ENCODE measurements around the gene SLC16A12. TPM values are rescaled to one million over a fixed set of nuclear protein-coding genes. Genes with fewer than 3 reads are reported as not detected.

The SLC16A12 gene
- polyA plus RNA-seq, 1 donor (not counting 4 experiments of a cell fraction or from before 2014, with no cell fraction given) = 0.10 TPM

DNA sequence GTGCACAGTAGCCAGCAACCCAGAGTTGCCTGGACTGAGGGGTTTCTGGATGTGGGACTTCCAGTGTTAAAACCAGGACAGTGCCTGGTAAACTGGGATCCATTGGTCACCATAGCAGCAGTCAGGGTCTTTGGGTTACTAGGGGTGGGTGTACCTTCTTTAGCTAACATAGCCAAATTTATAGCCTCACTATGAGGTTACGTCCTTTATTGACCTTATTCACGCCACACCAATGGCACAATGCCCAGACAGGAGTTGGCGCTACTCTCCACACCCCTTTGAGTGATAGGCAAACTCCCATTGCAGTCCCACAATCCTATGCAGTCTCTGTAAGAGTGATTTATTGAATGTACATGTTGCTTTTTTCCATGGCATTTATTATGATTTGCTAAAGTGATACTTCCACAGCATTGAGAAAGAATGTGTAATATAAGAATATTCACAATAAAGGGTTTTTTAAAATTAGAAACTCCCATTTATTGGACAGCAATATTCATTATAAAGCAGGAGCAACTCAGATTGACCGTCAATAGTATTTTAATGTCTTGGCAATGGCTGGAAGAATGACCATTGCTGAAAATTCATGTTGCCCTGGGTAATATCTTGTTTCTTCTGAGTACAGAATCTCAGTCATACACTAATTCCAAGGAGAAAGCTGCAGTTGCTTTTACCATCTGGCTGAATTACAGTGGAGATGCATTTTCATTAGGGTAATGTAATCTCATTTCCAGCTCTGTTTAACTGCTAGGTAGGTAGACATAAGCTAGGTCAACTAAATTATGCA lies 95.0 kb downstream of the SLC16A12 start:
- no peaks in the 10 kb centered on the region for H3K36me3 ChIP-seq (ENCODE audit: control insufficient read depth in 2 of 2, extremely low read depth in 1 of 2, insufficient read depth in 2 of 2, low read length in 2 of 2)
- DNase-seq (ENCODE audit: low read depth, low spot score) = no peak
- H3K9me3 ChIP-seq (ENCODE audit: control insufficient read depth, low read depth, low read length) = no peaks in the 10 kb centered on the region
- TF ChIP-seq, protein P1, sequence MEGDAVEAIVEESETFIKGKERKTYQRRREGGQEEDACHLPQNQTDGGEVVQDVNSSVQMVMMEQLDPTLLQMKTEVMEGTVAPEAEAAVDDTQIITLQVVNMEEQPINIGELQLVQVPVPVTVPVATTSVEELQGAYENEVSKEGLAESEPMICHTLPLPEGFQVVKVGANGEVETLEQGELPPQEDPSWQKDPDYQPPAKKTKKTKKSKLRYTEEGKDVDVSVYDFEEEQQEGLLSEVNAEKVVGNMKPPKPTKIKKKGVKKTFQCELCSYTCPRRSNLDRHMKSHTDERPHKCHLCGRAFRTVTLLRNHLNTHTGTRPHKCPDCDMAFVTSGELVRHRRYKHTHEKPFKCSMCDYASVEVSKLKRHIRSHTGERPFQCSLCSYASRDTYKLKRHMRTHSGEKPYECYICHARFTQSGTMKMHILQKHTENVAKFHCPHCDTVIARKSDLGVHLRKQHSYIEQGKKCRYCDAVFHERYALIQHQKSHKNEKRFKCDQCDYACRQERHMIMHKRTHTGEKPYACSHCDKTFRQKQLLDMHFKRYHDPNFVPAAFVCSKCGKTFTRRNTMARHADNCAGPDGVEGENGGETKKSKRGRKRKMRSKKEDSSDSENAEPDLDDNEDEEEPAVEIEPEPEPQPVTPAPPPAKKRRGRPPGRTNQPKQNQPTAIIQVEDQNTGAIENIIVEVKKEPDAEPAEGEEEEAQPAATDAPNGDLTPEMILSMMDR (optimal IDR thresholded peaks at IDR 0.05 in 1 of 3, IDR thresholded peaks at IDR 0.05 in 1 of 3, conservative IDR thresholded peaks at IDR 0.05 in 1 of 3; ENCODE audit: extremely low read depth in 1 of 3, insufficient read depth in 2 of 3, low read length in 3 of 3) = no peak
- TF ChIP-seq EZH2 (IDR thresholded peaks at IDR 0.05; ENCODE audit: low read length) = no peak
- dilution Hi-C loops (cut with MboI; ENCODE audit: extremely low pct_ligation_motif_present, low sequenced_read_pairs) = no loop called here
- H3K4me2 ChIP-seq (ENCODE audit: control insufficient read depth, extremely low read depth, insufficient read depth, low read depth, low read length) = no peak overlapping the region
- no peak overlapping the region for H3K9ac ChIP-seq (ENCODE audit: control insufficient read depth, extremely low read depth, insufficient read depth, low read length)
- no peaks in the 10 kb centered on the region for H4K20me1 ChIP-seq (ENCODE audit: control insufficient read depth, extremely low read depth, insufficient read depth, low read length)
- no peak overlapping the region for H3K4me3 ChIP-seq (ENCODE audit: control insufficient read depth in 2 of 3, extremely low read depth in 1 of 3, insufficient read depth in 2 of 3, low read depth in 1 of 3, low read length in 3 of 3)
- no peaks in the 10 kb centered on the region for H3K79me2 ChIP-seq (ENCODE audit: control insufficient read depth, insufficient read depth, low read length)
- H3K9me1 ChIP-seq (ENCODE audit: control insufficient read depth, extremely low read depth, insufficient read depth, low read length) = no peaks in the 10 kb centered on the region
- no peak overlapping the region for H2AFZ ChIP-seq (ENCODE audit: control insufficient read depth, low read length)
- FAIRE-seq = no peak
- H3K27me3 ChIP-seq (ENCODE audit: control insufficient read depth, extremely low read depth, insufficient read depth, low read length) = no peaks in the 10 kb centered on the region
- no peaks in the 10 kb centered on the region for H3K4me1 ChIP-seq (ENCODE audit: control insufficient read depth, extremely low read depth, insufficient read depth, low read length)
- H3K27ac ChIP-seq (ENCODE audit: control insufficient read depth, insufficient read depth, low read length) = no peak overlapping the region

DNA sequence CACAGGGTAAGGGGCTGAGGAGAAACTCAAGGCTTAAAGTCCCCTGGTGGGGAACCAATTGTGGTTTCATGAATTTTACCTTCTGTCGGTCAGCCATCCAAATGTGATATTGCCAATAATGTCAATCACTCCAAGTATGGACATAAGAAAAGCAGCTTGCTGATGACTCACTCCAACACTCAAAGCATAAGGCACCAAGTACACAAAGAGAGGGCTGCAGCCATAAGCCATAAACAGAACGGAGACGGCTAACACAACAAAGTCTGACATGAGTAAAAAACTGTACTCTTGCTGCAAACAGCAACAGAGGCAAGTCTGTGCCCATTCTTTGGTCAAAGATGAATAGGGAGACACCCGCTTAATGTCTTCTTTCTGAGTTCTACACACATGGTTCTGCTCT lies 96.9 kb downstream of the SLC16A12 start:
- Histone ChIP-seq H3K9ac (ENCODE audit: control insufficient read depth, extremely low read depth, insufficient read depth, low read length) (no peak overlapping the region), H3K27me3 (ENCODE audit: control insufficient read depth, extremely low read depth, insufficient read depth, low read length) (no peaks in the 10 kb centered on the region), H3K4me2 (ENCODE audit: control insufficient read depth, extremely low read depth, insufficient read depth, low read depth, low read length) (no peak overlapping the region), H3K9me1 (ENCODE audit: control insufficient read depth, extremely low read depth, insufficient read depth, low read length) (no peaks in the 10 kb centered on the region), H3K27ac (ENCODE audit: control insufficient read depth, insufficient read depth, low read length) (no peak overlapping the region), H4K20me1 (ENCODE audit: control insufficient read depth, extremely low read depth, insufficient read depth, low read length) (no peaks in the 10 kb centered on the region), H3K4me1 (ENCODE audit: control insufficient read depth, extremely low read depth, insufficient read depth, low read length) (no peaks in the 10 kb centered on the region), H3K36me3 (ENCODE audit: control insufficient read depth in 2 of 2, extremely low read depth in 1 of 2, insufficient read depth in 2 of 2, low read length in 2 of 2) (no peaks in the 10 kb centered on the region), H3K79me2 (ENCODE audit: control insufficient read depth, insufficient read depth, low read length) (no peaks in the 10 kb centered on the region), H3K4me3 (ENCODE audit: control insufficient read depth in 2 of 3, extremely low read depth in 1 of 3, insufficient read depth in 2 of 3, low read depth in 1 of 3, low read length in 3 of 3) (no peak overlapping the region), H3K9me3 (ENCODE audit: control insufficient read depth, low read depth, low read length) (no peaks in the 10 kb centered on the region), H2AFZ (ENCODE audit: control insufficient read depth, low read length) (no peak overlapping the region)
- DNase-seq (ENCODE audit: low read depth, low spot score) (no peak), FAIRE-seq (peak; percentile 5)
- dilution Hi-C loops (cut with MboI; ENCODE audit: extremely low pct_ligation_motif_present, low sequenced_read_pairs) = no loop called here
- TF ChIP-seq, protein P1 (optimal IDR thresholded peaks at IDR 0.05 in 1 of 3, IDR thresholded peaks at IDR 0.05 in 1 of 3, conservative IDR thresholded peaks at IDR 0.05 in 1 of 3; ENCODE audit: extremely low read depth in 1 of 3, insufficient read depth in 2 of 3, low read length in 3 of 3) = no peak
- no peak for TF ChIP-seq EZH2 (IDR thresholded peaks at IDR 0.05; ENCODE audit: low read length)

All from keratinocyte (primary cell).